Neural progenitor cell (in vitro differentiated cells): Measurements from ENCODE around the gene SSR4. TPM values are rescaled to one million over a fixed set of nuclear protein-coding genes. Genes with fewer than 3 reads are reported as not detected.

Source experiments
- DNase-seq: peaks from one replicate; pipeline ENCODE4 v3.0.0-alpha.2; 2016; ENCODE audit warnings: low spot score
- H2AFZ ChIP-seq: fragments of 200-600 bp; sonication (generic); replicated peaks from 2 replicates; pipeline ENCODE4 v1.6.1; 2016; ENCODE audit warnings: antibody characterized with exemption
- H3F3A ChIP-seq: fragments of 200-600 bp; sonication (generic); 2 replicates; pipeline ENCODE4 v1.6.1; 2016; ENCODE audit warnings: antibody characterized with exemption, low read depth
- H3K27ac ChIP-seq: fragments of 200-600 bp; sonication (generic); 2 replicates; pipeline ENCODE4 v1.5.1; 2016; ENCODE audit warnings: mild to moderate bottlenecking
- H3K27me3 ChIP-seq: fragments of 200-600 bp; sonication (generic); 2 replicates; pipeline ENCODE4 v1.6.1; 2016; ENCODE audit warnings: mild to moderate bottlenecking, moderate library complexity
- H3K36me3 ChIP-seq: fragments of 200-600 bp; sonication (generic); 2 replicates; pipeline ENCODE4 v1.5.1; 2016
- H3K4me1 ChIP-seq: fragments of 200-600 bp; sonication (generic); 2 replicates; pipeline ENCODE4 v1.6.1; 2016; ENCODE audit warnings: mixed run types
- H3K4me2 ChIP-seq: fragments of 200-600 bp; sonication (generic); 2 replicates; pipeline ENCODE4 v1.6.1; 2016
- H3K4me3 ChIP-seq: fragments of 200-600 bp; sonication (generic); 2 replicates; pipeline ENCODE4 v1.5.1; 2016
- H3K79me2 ChIP-seq: fragments of 200-600 bp; sonication (generic); 2 replicates; pipeline ENCODE4 v1.6.1; 2016; ENCODE audit warnings: low read depth
- H3K9ac ChIP-seq: fragments of 200-600 bp; sonication (generic); 2 replicates; pipeline ENCODE4 v1.6.1; 2016
- H3K9me3 ChIP-seq: fragments of 200-600 bp; sonication (generic); 2 replicates; pipeline ENCODE4 v1.5.1; 2016; ENCODE audit warnings: low read depth
- H4K20me1 ChIP-seq: fragments of 200-600 bp; sonication (generic); 2 replicates; pipeline ENCODE4 v1.6.1; 2016; ENCODE audit warnings: low read depth
- H3K27ac Mint-ChIP-seq: 3 replicates; pipeline ENCODE4 v1.8.0; 2021; ENCODE audit warnings: mixed read lengths
- H3K27me3 Mint-ChIP-seq: 2 replicates; pipeline ENCODE4 v1.8.0; 2022; ENCODE audit warnings: low read depth, mild to moderate bottlenecking, inconsistent platforms, moderate library complexity, mixed read lengths; ENCODE audit not compliant: insufficient read depth
- H3K36me3 Mint-ChIP-seq: 3 replicates; pipeline ENCODE4 v1.8.0; 2021; ENCODE audit warnings: mixed read lengths
- H3K4me1 Mint-ChIP-seq: 3 replicates; pipeline ENCODE4 v1.8.0; 2021; ENCODE audit warnings: mixed read lengths
- H3K4me3 Mint-ChIP-seq: 3 replicates; pipeline ENCODE4 v1.8.0; 2021; ENCODE audit warnings: mild to moderate bottlenecking, moderate library complexity, mixed read lengths
- H3K9me3 Mint-ChIP-seq: 3 replicates; pipeline ENCODE4 v1.8.0; 2020; ENCODE audit warnings: mixed read lengths
- CTCF ChIP-seq: fragments of 200-600 bp; sonication (generic); IDR thresholded peaks from 2 replicates; pipeline ENCODE4 v1.5.1; 2017; ENCODE audit warnings: antibody characterized with exemption, mild to moderate bottlenecking
- EZH2 ChIP-seq: fragments of 200-600 bp; sonication (generic); IDR thresholded peaks from 2 replicates; pipeline ENCODE4 v1.6.1; 2017; ENCODE audit warnings: antibody characterized with exemption, mild to moderate bottlenecking, moderate library complexity
- EZH2phosphoT487 ChIP-seq: fragments of 200-600 bp; sonication (generic); IDR thresholded peaks from 2 replicates; pipeline ENCODE4 v1.6.1; 2017; ENCODE audit warnings: antibody characterized with exemption
- total RNA-seq: library from RNA; depleted of rRNA; stranded (reverse); fragments of >200 nt; gene quantifications from 2 replicates; pipeline ENCODE4 v1.2.3, GENCODE V29; 2015; ENCODE audit warnings: low replicate concordance

The SSR4 gene
- total RNA-seq, 1 donor from 2014 or later: 58.4 TPM

- no peaks in the 10 kb centered on the region for H3K4me1 ChIP-seq
- no peak for DNase-seq
- no peak overlapping the region for H3K27ac ChIP-seq
- H3K9ac ChIP-seq: no peak overlapping the region
- H3K9me3 ChIP-seq: no peaks in the 10 kb centered on the region
- H3F3A ChIP-seq: peaks cover 16% of the 10 kb centered on the region
- no peaks in the 10 kb centered on the region for H3K36me3 ChIP-seq
- TF ChIP-seq EZH2 (no peak), CTCF (no peak), EZH2phosphoT487 (no peak)
- Mint-ChIP-seq H3K4me1 (peaks cover 4% of the 10 kb centered on the region), H3K27me3 (peaks cover 12% of the 10 kb centered on the region), H3K4me3 (peak overlapping the region; percentile 52), H3K27ac (no peak overlapping the region), H3K36me3 (peaks cover 5% of the 10 kb centered on the region), H3K9me3 (peaks cover 19% of the 10 kb centered on the region)
- no peak overlapping the region for H2AFZ ChIP-seq
- no peaks in the 10 kb centered on the region for H3K79me2 ChIP-seq
- H3K27me3 ChIP-seq: peaks cover 62% of the 10 kb centered on the region
- no peak overlapping the region for H3K4me3 ChIP-seq
- peaks cover 8% of the 10 kb centered on the region for H4K20me1 ChIP-seq
- peak overlapping the region; percentile 78 for H3K4me2 ChIP-seq
Measured at GRCh38 chrX:153827903-153828302, 33.4 kb downstream of the SSR4 start.

- H2AFZ ChIP-seq: no peak overlapping the region
Measured at GRCh38 chrX:153828308-153828707, 33.8 kb downstream of the SSR4 start.

GRCh38 chrX:153828723-153829548, 34.5 kb downstream of the SSR4 start:
- H3K27ac ChIP-seq: no peak overlapping the region
- Mint-ChIP-seq H3K4me3 (peak overlapping the region; percentile 86), H3K27ac (no peak overlapping the region), H3K27me3 (peaks cover 12% of the 10 kb centered on the region), H3K4me1 (peaks cover 4% of the 10 kb centered on the region), H3K9me3 (peaks cover 24% of the 10 kb centered on the region), H3K36me3 (peaks cover 5% of the 10 kb centered on the region)
- TF ChIP-seq EZH2phosphoT487 (no peak), EZH2 (no peak), CTCF (peak; percentile 11)
- H3K9ac ChIP-seq: no peak overlapping the region
- H3K27me3 ChIP-seq: peaks cover 63% of the 10 kb centered on the region
- peaks cover 8% of the 10 kb centered on the region for H4K20me1 ChIP-seq
- no peaks in the 10 kb centered on the region for H3K4me1 ChIP-seq
- no peak overlapping the region for H2AFZ ChIP-seq
- H3K36me3 ChIP-seq: no peaks in the 10 kb centered on the region
- H3K9me3 ChIP-seq: no peaks in the 10 kb centered on the region
- peak; percentile 76 for DNase-seq
- H3K4me2 ChIP-seq: peak overlapping the region; percentile 78
- H3K79me2 ChIP-seq: no peaks in the 10 kb centered on the region
- peak overlapping the region; percentile 51 for H3K4me3 ChIP-seq
- peaks cover 16% of the 10 kb centered on the region for H3F3A ChIP-seq

More at GRCh38 chrX:153828308-153828707, 33.8 kb downstream of the SSR4 start:
- DNase-seq: no peak
- H3K79me2 ChIP-seq: no peaks in the 10 kb centered on the region
- peak overlapping the region; percentile 51 for H3K4me3 ChIP-seq
- no peaks in the 10 kb centered on the region for H3K9me3 ChIP-seq
- no peak overlapping the region for H3K27ac ChIP-seq
- Mint-ChIP-seq H3K9me3 (peaks cover 22% of the 10 kb centered on the region), H3K36me3 (peaks cover 5% of the 10 kb centered on the region), H3K27me3 (peaks cover 12% of the 10 kb centered on the region), H3K4me1 (peaks cover 4% of the 10 kb centered on the region), H3K27ac (no peak overlapping the region), H3K4me3 (peak overlapping the region; percentile 77)
- H3K4me1 ChIP-seq: no peaks in the 10 kb centered on the region
- TF ChIP-seq EZH2phosphoT487 (no peak), EZH2 (no peak), CTCF (no peak)
- H3K4me2 ChIP-seq: peak overlapping the region; percentile 78
- H3F3A ChIP-seq: peaks cover 16% of the 10 kb centered on the region
- H3K36me3 ChIP-seq: no peaks in the 10 kb centered on the region
- H3K9ac ChIP-seq: no peak overlapping the region
- peaks cover 63% of the 10 kb centered on the region for H3K27me3 ChIP-seq
- peaks cover 8% of the 10 kb centered on the region for H4K20me1 ChIP-seq
